IgD-negative memory B cell (primary cell): ENCODE results near the gene DPH1. TPM values are rescaled to one million over a fixed set of nuclear protein-coding genes. Genes with fewer than 3 reads are reported as not detected.

ENCODE experiments used
- H3K27ac Mint-ChIP-seq, 3 donors: one replicate each; pipeline ENCODE4 v1.8.0; 2020 to 2022; ENCODE audit warnings: mild to moderate bottlenecking in 3 of 3, mixed read lengths in 3 of 3, moderate library complexity in 1 of 3
- H3K27me3 Mint-ChIP-seq: one replicate; pipeline ENCODE4 v1.8.0; 2021; ENCODE audit warnings: mixed read lengths
- H3K36me3 Mint-ChIP-seq: one replicate; pipeline ENCODE4 v1.8.0; 2020; ENCODE audit warnings: mild to moderate bottlenecking, mixed read lengths
- H3K4me1 Mint-ChIP-seq, 3 donors: one replicate each; pipeline ENCODE4 v1.8.0; 2020 to 2022; ENCODE audit warnings: mixed read lengths in 3 of 3, mild to moderate bottlenecking in 1 of 3
- H3K4me3 Mint-ChIP-seq, 4 donors: one replicate each; pipeline ENCODE4 v1.8.0; 2020 to 2022; ENCODE audit warnings: mild to moderate bottlenecking in 4 of 4, mixed read lengths in 4 of 4, moderate library complexity in 3 of 4
- H3K9me3 Mint-ChIP-seq, 3 donors: one replicate each; pipeline ENCODE4 v1.8.0; 2020 to 2021; ENCODE audit warnings: mixed read lengths in 3 of 3, mild to moderate bottlenecking in 1 of 3
- polyA plus RNA-seq: library from polyadenylated mRNA; unstranded; fragments of 300-500 nt; fragmentation: Illumina TruSeq; gene quantifications from one replicate; pipeline ENCODE4 v1.2.3, GENCODE V29; 2021

The DPH1 gene
- polyA plus RNA-seq, 1 donor from 2014 or later = 34.4 TPM

DNA sequence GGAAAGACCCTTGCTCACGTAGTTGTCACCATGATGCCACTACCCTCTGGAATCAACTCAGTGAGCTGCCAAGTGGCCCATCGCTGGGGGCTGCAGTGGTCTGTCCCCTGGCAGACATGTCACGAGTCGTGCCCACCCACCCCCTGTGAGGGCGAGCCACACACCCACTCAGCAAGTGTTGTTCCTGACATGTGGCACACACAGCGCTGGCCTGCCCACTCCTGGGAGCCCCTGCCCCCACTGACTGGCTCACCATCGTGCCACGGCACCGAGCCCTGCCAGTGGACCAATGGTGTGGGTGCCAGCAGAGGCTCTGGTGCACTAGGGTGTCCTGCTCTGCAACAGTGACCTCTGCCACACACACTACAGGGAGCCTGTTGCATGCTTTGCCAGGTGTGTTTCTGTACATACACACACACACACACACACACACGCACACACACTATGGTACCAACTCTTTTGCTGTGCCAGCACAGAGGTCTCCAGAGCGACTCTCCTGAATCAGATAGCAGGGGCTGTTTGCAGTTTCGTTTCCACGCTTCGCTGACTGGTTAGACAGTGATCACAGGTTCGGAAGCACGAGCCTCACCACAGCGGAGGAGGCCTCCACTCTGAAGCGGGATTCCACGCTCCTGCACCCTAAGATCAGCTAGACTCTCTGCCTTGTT lies 12.5 kb upstream of the DPH1 start:
- Mint-ChIP-seq H3K4me3 (peak overlapping the region in 1 of 4 donors; percentile 72), H3K27ac (peak overlapping the region in 1 of 3 donors; percentile 79)

DNA sequence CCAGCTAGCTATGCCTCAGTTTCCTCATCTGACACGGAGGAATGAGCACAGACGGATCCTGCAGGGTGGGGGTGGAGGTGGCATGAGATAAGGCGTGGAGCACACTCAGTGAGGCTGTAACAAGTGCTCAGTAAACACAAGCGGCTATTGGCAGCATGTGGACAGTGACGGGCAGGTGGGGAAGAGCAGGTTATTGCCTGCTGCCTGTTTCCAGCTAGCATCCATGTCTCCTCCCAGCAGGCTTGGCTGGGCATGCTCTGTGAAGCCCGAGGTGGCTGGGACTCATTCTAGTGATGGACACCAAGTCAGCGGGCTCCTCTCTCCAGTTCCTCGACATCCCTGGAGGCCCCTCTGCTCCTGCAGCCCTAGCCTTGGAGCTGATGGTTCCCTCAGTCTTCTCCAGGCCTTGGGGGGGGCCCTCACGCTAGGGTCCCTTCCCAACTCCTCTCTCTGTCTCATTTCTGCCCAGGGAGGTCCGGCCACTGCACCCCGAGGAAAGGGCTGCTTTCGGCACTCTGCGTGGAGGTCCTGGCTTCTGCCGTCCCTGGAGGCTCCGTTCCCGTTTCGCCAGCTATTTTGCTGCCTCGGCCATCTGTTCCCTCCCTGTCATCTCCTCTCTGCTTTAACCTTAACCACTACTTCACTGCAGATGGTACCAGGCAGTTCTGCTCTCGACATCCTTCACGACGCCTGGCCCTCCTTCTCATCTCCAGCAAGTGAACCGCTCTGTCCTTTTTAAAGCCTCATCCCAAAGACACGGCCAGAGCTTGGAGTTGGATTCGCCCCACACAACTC lies 11.0 kb upstream of the DPH1 start:
- Mint-ChIP-seq H3K27ac (peak overlapping the region in 1 of 3 donors; percentile 82), H3K9me3 (no peaks in the 10 kb centered on the region), H3K4me3 (no peak overlapping the region), H3K4me1 (peaks cover 3 to 13% (median 12%) of the 10 kb centered on the region in 3 donors), H3K36me3 (no peaks in the 10 kb centered on the region), H3K27me3 (peaks cover 23% of the 10 kb centered on the region)

More for the DNA sequence above, 12.5 kb upstream of the DPH1 start:
- H3K36me3 Mint-ChIP-seq = peaks cover 1% of the 10 kb centered on the region
- peaks cover 4 to 6% (median 5%) of the 10 kb centered on the region in 3 donors for H3K4me1 Mint-ChIP-seq
- H3K9me3 Mint-ChIP-seq = peaks cover 0 to 1% (median 0%) of the 10 kb centered on the region in 3 donors
- peaks cover 24% of the 10 kb centered on the region for H3K27me3 Mint-ChIP-seq

DNA sequence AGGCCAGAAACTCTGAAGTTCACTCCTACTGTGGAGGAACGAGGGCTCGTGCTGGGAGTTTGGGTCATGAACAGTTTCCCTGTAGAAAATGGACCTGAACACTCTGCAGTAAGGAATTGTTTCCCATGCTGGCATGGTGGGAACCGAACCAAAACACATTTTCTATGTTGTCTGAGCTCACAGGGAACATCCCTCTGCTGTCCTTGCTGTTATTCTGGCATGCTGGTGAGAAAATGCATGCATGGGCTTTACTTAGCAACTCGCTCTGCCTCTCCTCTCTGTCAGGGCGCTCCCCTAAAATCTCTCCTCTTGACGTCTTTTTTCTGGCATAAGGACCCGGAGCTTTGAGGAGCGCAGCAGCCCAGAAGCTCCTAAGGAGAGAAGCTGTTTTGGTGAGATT lies 10.2 kb upstream of the DPH1 start:
- H3K9me3 Mint-ChIP-seq = no peaks in the 10 kb centered on the region
- H3K27ac Mint-ChIP-seq = peak overlapping the region in 1 of 3 donors; percentile 82
- peaks cover 22% of the 10 kb centered on the region for H3K27me3 Mint-ChIP-seq
- peaks cover 3 to 13% (median 12%) of the 10 kb centered on the region in 3 donors for H3K4me1 Mint-ChIP-seq
- no peak overlapping the region for H3K4me3 Mint-ChIP-seq
- H3K36me3 Mint-ChIP-seq = no peaks in the 10 kb centered on the region

DNA sequence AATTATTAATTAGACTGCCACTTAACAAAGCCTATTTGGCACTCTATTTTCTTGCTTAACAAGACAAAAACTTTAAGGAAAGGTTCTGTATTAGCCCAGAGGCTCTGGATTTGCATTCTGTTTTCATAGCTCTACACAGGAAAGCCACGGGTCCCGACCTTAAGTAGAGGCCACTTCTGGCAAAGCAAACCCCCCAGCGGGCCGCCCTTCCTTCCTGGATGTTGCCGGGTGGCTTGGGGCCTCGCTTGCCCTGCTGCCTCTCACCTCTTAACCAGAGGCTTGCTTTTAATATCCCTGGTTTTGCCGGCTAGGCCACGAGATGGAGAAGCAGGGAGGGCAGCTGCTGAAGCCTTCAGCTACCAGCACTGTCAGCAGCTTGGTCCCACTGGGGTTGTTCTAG lies 9.2 kb upstream of the DPH1 start:
- peaks cover 21% of the 10 kb centered on the region for H3K27me3 Mint-ChIP-seq
- H3K36me3 Mint-ChIP-seq = no peaks in the 10 kb centered on the region
- no peak overlapping the region for H3K4me3 Mint-ChIP-seq
- no peak overlapping the region for H3K27ac Mint-ChIP-seq
- H3K9me3 Mint-ChIP-seq = no peaks in the 10 kb centered on the region
- peaks cover 6 to 13% (median 12%) of the 10 kb centered on the region in 3 donors for H3K4me1 Mint-ChIP-seq

DNA sequence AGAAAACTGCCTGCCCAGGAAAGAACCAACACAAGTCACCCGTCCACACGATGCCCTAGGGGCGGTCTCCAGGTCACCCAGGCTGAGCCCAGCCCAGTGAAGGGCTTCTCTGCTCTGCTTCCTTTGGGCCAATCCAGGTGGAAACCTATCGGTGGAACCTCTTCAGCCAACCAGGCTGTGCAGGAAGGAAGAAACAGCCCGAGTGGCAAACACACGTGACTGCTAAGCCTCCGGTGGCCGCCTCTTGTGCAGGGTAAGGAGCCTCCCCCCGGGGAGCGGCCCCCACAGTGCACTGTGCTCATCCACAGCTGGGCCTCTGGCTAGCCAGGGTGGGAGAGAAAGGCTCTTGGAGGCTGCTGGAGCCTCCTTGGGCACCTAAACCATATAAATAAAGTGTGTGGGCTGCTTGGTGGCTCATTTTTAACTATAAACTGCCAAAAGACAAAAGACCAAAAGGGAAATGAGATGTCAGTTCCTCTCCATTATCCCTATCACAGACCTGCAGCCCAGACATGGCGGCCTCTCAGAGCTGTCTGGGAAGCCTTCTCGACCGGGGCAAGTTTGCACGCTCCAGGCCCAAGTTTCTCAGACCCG lies 7.2 kb upstream of the DPH1 start:
- no peak overlapping the region for H3K27ac Mint-ChIP-seq
- H3K4me1 Mint-ChIP-seq = peaks cover 6 to 18% (median 15%) of the 10 kb centered on the region in 3 donors
- peaks cover 34% of the 10 kb centered on the region for H3K27me3 Mint-ChIP-seq
- no peaks in the 10 kb centered on the region for H3K9me3 Mint-ChIP-seq
- H3K4me3 Mint-ChIP-seq = peak overlapping the region; percentile 41 to 69 (median 48)
- H3K36me3 Mint-ChIP-seq = no peaks in the 10 kb centered on the region

DNA sequence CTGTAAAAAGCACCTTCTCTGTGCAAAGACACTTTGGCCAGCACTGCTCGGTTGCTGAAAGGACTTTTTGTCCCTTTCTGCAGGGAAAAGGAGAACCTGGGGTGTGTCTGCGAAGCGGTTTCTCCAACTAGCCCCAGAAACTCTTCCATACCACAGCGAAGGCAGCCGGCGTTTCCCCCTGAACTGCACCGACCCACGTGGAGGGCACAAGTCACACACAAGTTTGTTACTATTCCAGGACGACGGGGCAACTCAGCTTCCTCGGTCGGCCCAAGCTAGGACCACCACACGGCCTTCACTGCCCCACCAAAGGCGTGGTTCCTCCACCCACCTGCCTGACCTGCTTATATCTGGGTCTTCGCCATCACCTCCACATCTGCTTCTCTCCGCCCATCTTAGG lies 6.7 kb upstream of the DPH1 start:
- H3K4me3 Mint-ChIP-seq = peak overlapping the region; percentile 5 to 69 (median 32)
- H3K9me3 Mint-ChIP-seq = no peaks in the 10 kb centered on the region
- H3K27ac Mint-ChIP-seq = no peak overlapping the region
- peaks cover 4 to 18% (median 13%) of the 10 kb centered on the region in 3 donors for H3K4me1 Mint-ChIP-seq
- no peaks in the 10 kb centered on the region for H3K36me3 Mint-ChIP-seq
- peaks cover 38% of the 10 kb centered on the region for H3K27me3 Mint-ChIP-seq

DNA sequence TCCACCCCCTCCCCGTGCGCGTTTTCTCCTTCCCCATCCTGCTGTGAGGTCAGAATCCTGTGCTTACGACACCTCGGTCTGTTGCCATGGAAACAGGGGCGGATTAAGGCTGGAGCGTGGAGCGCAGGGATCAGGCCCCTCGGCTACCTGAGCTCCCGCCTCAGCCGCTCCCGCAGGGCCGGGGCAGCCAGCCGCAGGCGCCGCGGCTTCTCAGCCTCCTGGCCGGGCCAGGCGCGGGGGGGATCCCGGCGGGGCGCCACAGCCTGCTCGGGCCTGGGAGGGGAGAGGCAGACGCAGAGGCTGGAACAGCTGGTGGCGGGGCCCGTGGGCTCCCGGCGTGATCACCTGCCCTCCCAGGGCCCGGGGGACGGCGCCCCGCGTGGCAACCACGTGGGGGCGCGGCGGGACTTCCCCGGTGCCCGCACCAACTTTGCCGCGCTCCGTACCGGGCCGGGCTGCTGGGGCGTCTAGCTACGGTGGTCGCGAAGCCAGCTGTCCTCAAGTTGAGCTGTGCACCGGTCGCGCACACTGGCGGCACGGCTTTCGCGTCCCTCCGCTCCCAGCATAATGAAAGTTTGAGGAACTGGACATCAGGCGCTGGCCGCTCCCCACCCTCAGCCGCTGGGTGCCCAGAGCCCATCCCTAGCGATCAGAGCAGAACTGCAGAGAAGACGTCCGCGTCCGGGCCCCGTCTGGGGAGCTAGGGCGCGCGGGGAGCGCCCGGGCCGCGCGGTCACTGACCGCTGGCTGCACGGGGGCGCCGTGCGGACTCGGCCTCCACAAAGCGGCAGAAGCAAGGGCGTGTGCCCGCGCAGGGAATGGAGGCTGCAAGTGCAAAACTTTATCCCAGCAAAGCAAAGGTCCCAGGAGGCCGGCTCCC lies 6.0 kb upstream of the DPH1 start:
- H3K9me3 Mint-ChIP-seq = no peaks in the 10 kb centered on the region
- H3K27me3 Mint-ChIP-seq = peaks cover 41% of the 10 kb centered on the region
- H3K4me3 Mint-ChIP-seq = peak overlapping the region in 3 of 4 donors; percentile 68 to 94 (median 70)
- H3K4me1 Mint-ChIP-seq = peaks cover 4 to 18% (median 13%) of the 10 kb centered on the region in 3 donors
- H3K36me3 Mint-ChIP-seq = no peaks in the 10 kb centered on the region
- H3K27ac Mint-ChIP-seq = no peak overlapping the region

DNA sequence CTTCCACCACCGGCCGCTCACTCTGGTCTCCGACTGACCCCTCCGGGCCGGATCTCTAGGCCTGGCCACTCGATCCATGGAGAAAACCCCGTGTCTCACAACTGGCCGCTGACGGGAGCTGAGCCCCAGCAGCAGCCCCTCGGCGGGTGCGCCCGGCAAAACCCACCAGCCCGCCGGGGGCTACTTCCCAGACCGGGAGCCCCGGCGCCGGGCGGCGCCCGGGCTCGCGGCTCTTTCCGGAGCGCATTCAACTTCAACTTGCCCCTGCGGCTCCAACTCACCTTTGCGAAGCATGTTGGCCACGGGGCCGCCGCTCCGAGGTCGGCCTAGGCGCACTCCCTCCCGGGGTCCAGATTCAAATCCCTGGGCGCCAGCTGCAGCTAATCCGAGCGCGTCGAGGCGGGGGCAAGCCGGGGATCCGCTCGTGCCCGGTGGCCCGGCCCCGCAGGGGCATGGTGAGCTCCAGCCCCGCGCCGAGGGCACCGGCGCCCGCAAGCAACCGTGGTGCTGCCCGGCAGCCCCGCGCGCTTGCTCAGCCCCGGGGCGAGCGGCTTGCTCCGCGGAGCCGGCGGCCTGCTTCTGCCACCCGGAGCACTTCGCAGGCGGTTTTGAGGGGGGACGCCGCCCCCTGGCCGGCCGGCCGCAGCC lies 5.3 kb upstream of the DPH1 start:
- no peaks in the 10 kb centered on the region for H3K9me3 Mint-ChIP-seq
- H3K4me1 Mint-ChIP-seq = peaks cover 4 to 18% (median 13%) of the 10 kb centered on the region in 3 donors
- peaks cover 39% of the 10 kb centered on the region for H3K27me3 Mint-ChIP-seq
- peak overlapping the region in 2 of 4 donors; percentile 68 to 77 for H3K4me3 Mint-ChIP-seq
- no peak overlapping the region for H3K27ac Mint-ChIP-seq
- H3K36me3 Mint-ChIP-seq = no peaks in the 10 kb centered on the region

DNA sequence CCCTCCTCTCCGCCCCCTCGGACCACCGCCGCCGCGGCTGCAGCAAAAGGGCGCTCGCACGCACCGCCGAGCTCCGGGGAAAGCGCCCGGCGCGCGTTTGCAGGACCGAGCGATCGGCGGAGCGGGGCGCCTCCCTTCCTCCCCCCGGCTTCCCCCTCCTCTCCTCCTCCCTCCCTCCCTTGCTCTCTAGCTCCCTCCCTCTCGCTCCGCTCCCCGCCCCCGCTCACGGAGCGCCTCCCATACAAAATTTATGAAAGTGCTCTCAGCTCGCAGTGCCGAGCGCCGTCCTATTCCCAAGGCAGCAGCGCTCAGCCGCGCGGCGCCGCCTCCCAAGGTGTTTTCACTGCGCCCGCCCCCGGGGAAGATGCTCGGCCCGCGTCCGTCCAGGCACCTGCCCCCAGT lies 4.7 kb upstream of the DPH1 start, which contains the start of gene RTN4RL1:
RTN4RL1 (minus strand) TSS at position 115 of the 402 bp plus-strand sequence. CDS start 469 bp downstream, outside the sequence.
- Mint-ChIP-seq H3K36me3 (no peaks in the 10 kb centered on the region), H3K27me3 (peaks cover 37% of the 10 kb centered on the region), H3K9me3 (no peaks in the 10 kb centered on the region), H3K27ac (peak within 1 kb of the TSS in 1 of 3 donors; percentile 36), H3K4me3 (peak within 1 kb of the TSS; percentile 63 to 94 (median 82)), H3K4me1 (peaks cover 4 to 18% (median 13%) of the 10 kb centered on the region in 3 donors)

DNA sequence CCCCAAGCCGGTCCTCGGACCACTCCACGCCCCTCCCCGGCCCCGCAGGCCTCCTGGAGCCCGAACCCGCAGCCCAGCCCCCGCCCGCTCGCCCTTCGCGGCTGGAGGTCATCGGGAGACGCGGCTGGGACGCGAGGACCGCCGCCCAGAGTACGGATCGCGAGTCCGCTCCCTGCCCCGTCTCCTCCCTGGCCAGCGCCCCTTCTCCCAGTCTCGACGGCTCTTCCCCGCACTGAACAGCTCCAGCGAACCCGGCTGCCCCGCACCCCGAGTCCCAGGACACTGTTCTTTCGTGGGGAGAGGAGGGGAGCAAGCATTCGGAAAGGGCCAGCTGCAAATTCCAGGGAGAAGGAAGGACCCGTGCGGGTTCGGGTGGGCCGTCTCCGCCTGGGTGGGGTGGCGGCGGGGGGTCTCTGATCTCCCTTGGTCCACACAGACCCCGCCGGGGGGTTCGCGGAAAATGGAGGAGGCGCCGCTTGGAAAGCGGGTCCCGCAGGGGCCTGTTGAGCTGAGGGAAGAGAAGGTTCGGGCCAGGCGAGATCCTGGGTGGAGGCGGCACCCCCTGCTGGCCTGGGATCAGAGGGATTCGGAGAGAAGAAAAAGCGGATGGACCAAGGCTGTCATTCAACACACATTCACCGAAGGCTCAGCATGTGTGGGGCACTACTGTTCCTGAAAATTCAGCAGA lies 4.2 kb upstream of the DPH1 start:
- Mint-ChIP-seq H3K36me3 (no peaks in the 10 kb centered on the region), H3K27ac (peak overlapping the region in 1 of 3 donors; percentile 36), H3K27me3 (peaks cover 35% of the 10 kb centered on the region), H3K9me3 (no peaks in the 10 kb centered on the region), H3K4me3 (peak overlapping the region; percentile 63 to 92 (median 82)), H3K4me1 (peaks cover 6 to 23% (median 15%) of the 10 kb centered on the region in 3 donors)

DNA sequence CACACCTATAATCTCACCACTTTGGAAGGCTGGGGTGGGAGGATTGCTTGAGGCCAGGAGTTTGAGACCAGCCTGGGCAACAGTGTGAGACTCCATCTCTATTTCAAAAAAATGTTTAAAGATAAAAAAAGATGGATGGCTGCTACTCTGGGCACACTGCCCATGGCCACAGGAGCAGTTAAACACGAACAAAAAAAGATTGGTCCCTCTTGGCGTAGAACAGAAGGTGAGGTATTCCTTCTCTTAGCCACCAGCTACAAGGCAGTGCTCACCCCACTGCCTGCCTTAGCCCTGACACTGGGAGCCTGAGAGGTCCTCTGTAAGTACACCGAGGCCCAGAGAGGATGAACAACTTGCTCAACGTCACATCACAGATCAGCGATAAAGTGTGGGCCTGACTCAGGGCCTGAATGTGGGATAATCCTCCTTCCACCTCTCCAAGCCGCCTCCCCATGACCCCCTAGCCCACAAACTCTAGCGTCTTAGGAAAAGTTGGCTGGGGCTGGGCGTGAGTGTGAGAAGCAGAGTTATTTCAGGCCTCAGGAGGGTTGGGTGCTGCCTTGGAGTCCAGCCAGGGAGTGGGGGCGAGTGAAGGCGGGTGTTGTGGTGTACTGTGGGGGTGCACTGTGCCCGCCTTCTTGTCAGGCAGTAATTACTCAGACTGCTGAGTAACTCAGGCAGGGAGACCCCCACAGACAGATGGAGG lies 2.3 kb upstream of the DPH1 start:
- peaks cover 35% of the 10 kb centered on the region for H3K27me3 Mint-ChIP-seq
- H3K36me3 Mint-ChIP-seq = no peaks in the 10 kb centered on the region
- H3K4me3 Mint-ChIP-seq = peak overlapping the region in 3 of 4 donors; percentile 12 to 93 (median 86)
- H3K4me1 Mint-ChIP-seq = peaks cover 9 to 20% (median 19%) of the 10 kb centered on the region in 3 donors
- H3K27ac Mint-ChIP-seq = peak overlapping the region in 2 of 3 donors; percentile 59 to 86
- H3K9me3 Mint-ChIP-seq = no peaks in the 10 kb centered on the region

DNA sequence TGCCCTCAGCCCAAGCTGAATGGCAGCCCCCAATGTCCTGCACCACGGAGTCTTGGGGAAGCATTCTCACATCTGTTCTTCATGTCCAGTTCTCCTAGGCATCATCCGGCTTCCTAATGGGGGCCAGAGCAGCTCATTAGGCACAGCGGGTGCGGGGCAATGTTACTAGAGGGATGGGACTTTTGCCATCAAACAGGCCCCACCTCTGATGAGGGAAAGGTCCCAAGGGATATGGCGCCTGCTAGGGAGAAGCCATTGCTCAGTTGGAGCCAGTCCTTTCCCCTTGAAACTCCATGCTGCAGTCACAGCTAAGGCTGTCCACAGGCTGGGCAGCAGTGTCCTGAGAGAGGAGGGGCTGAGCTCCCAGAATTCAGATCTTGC lies 1.7 kb upstream of the DPH1 start:
- Mint-ChIP-seq H3K4me1 (peaks cover 11 to 20% (median 20%) of the 10 kb centered on the region in 3 donors), H3K27me3 (peaks cover 30% of the 10 kb centered on the region), H3K4me3 (peak overlapping the region in 2 of 4 donors; percentile 28 to 93), H3K36me3 (no peaks in the 10 kb centered on the region), H3K9me3 (no peaks in the 10 kb centered on the region), H3K27ac (peak overlapping the region in 1 of 3 donors; percentile 86)

DNA sequence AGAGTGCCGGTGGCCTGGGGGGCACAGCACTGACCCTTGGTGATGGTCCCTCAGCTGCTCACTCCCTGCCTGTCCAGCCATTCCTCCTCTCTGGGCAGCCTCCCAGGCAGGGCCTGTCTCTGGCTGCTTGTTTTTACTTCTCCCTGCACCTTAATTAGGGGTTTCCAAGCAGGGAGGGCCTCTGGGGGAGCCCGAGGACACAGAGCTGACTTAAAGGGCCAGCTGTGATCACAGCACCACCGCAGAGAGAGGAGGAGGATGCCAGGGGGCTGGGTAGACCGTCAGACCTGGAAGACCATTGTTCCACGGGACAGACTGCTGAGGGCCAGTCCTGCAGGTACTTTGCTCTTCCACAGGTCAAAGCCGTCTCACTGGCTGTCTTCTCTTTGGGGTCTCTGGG lies 1.2 kb upstream of the DPH1 start:
- peak overlapping the region in 3 of 4 donors; percentile 22 to 93 (median 28) for H3K4me3 Mint-ChIP-seq
- peak overlapping the region in 1 of 3 donors; percentile 86 for H3K27ac Mint-ChIP-seq
- peaks cover 11 to 21% (median 20%) of the 10 kb centered on the region in 3 donors for H3K4me1 Mint-ChIP-seq
- no peaks in the 10 kb centered on the region for H3K9me3 Mint-ChIP-seq
- peaks cover 28% of the 10 kb centered on the region for H3K27me3 Mint-ChIP-seq
- H3K36me3 Mint-ChIP-seq = no peaks in the 10 kb centered on the region
